HEK293 (cell line): ENCODE data around the gene PLA2G4D.

Experiments
- CTCF ChIP-seq: fragments of 450-650 bp; formaldehyde crosslinking; IDR thresholded peaks from 2 replicates; pipeline ENCODE4 v1.5.1; 2016; ENCODE audit warnings: missing biosample characterization, missing genetic modification characterization
- GFI1B ChIP-seq: fragments of 450-650 bp; formaldehyde crosslinking; IDR thresholded peaks from 2 replicates; pipeline ENCODE4 v1.5.1; 2016; ENCODE audit warnings: missing biosample characterization, missing genetic modification characterization
- MYNN ChIP-seq: fragments of 450-650 bp; formaldehyde crosslinking; IDR thresholded peaks from 2 replicates; pipeline ENCODE4 v1.5.1; 2016; ENCODE audit warnings: missing biosample characterization, missing genetic modification characterization, borderline replicate concordance
- SALL2 ChIP-seq: fragments of 450-650 bp; formaldehyde crosslinking; IDR thresholded peaks from 2 replicates; pipeline ENCODE4 v1.5.0; 2017; ENCODE audit warnings: missing biosample characterization, mild to moderate bottlenecking, missing genetic modification characterization, borderline replicate concordance
- ZNF274 ChIP-seq, 2 experiments: fragments of 200-500 bp in 1 of 2; fragments of 450-650 bp in 1 of 2; sonication (Bioruptor generic) in 1 of 2; formaldehyde crosslinking in 1 of 2; IDR thresholded peaks; 2 replicates each; pipeline versions ENCODE4 v1.5.1 to v1.6.1; 2014 to 2016; ENCODE audit warnings: borderline replicate concordance in 1 of 2, inconsistent platforms in 1 of 2, low read length in 1 of 2, missing biosample characterization in 1 of 2, missing genetic modification characterization in 1 of 2
- ZNF335 ChIP-seq: fragments of 450-650 bp; formaldehyde crosslinking; conservative IDR thresholded peaks from 2 replicates; pipeline ENCODE4 v1.5.1; 2016; ENCODE audit warnings: missing biosample characterization, missing genetic modification characterization
- ZNF341 ChIP-seq: fragments of 450-650 bp; formaldehyde crosslinking; IDR thresholded peaks from 2 replicates; pipeline ENCODE4; 2016; ENCODE audit warnings: low read depth, missing biosample characterization, missing genetic modification characterization
- ZNF561 ChIP-seq: fragments of 450-650 bp; IDR thresholded peaks from 2 replicates; pipeline ENCODE4 v1.5.1; 2018; ENCODE audit warnings: missing biosample characterization, missing genetic modification characterization, borderline replicate concordance
- ZNF624 ChIP-seq: fragments of 450-650 bp; formaldehyde crosslinking; IDR thresholded peaks from 2 replicates; pipeline ENCODE4 v1.5.1; 2017; ENCODE audit warnings: missing biosample characterization, missing genetic modification characterization
- ZNF791 ChIP-seq: fragments of 450-650 bp; formaldehyde crosslinking; IDR thresholded peaks from 2 replicates; pipeline ENCODE4 v1.5.1; 2016; ENCODE audit warnings: missing biosample characterization, missing genetic modification characterization
- ZNF830 ChIP-seq: fragments of 450-650 bp; IDR thresholded peaks from 2 replicates; pipeline ENCODE4 v1.5.0; 2018; ENCODE audit warnings: missing biosample characterization, missing genetic modification characterization, low read depth, mild to moderate bottlenecking, moderate library complexity
- ZSCAN16 ChIP-seq: fragments of 450-650 bp; formaldehyde crosslinking; IDR thresholded peaks from 2 replicates; pipeline ENCODE4 v1.5.1; 2016; ENCODE audit warnings: missing biosample characterization, missing genetic modification characterization

DNA sequence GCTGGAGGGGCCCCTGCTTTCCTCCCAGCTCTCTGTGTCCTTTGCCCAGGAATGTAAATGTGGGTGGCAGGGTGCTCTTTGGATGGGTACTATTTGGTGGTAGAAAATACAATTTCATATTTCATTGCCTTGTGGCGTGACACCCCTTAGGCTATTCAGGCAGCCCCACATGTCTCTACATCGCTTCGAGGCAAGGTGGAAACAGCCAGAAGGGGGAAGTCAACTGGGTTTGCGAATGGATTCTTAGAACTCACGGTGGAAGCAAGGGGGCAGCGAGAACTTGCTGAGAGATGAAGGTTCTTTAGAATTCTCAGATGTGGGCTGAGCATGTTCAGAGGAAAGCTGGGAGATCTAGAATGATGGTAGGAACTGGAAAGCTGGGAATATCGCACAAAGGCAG lies 25.3 kb downstream of the PLA2G4D start:
- TF ChIP-seq CTCF (tag by site-specific recombination) (no peak), GFI1B (no peak), ZNF624 (tag by site-specific recombination) (no peak), ZNF830 (tag by site-specific recombination) (no peak), ZSCAN16 (tag by site-specific recombination) (no peak), ZNF274 (IDR thresholded peaks at IDR 0.05; ENCODE audit: low read length) (no peak), ZNF274 (tag by site-specific recombination; IDR thresholded peaks at IDR 0.05; ENCODE audit: borderline replicate concordance) (no peak), ZNF341 (no peak), SALL2 (no peak), ZNF335 (tag by site-specific recombination) (no peak), MYNN (tag by site-specific recombination) (no peak), ZNF791 (no peak), ZNF561 (tag by site-specific recombination) (no peak)
